Activated CD4-positive, alpha-beta T cell treated with anti-CD3 and anti-CD28 coated beads for 36 hours (primary cell): ENCODE measurements around the gene IMPG1. TPM values are rescaled to one million over a fixed set of nuclear protein-coding genes. Genes with fewer than 3 reads are reported as not detected.

Experiments
- ATAC-seq: fragments of 200-7000 bp; cut with Tn5 transposase; one replicate; pipeline ENCODE4 v1.10.0; 2021; ENCODE audit warnings: mild to moderate bottlenecking, moderate library complexity
- CTCF ChIA-PET: fragments of 350-600 bp; sonication (Branson Sonifier 250); formaldehyde crosslinking; loops from one replicate; lab custom pipeline; 2021; ENCODE audit warnings: antibody characterized with exemption; lab: Charles Lee
- POLR2A ChIA-PET: fragments of 350-600 bp; sonication (Branson Sonifier 250); formaldehyde crosslinking; loops from one replicate; lab custom pipeline; 2021; ENCODE audit warnings: antibody characterized with exemption, inconsistent platforms; lab: Charles Lee
- DNase-seq: peaks from one replicate; pipeline ENCODE4 v3.0.0-alpha.2; 2020
- H3K27ac Mint-ChIP-seq: one replicate; pipeline ENCODE4 v1.8.0; 2021; ENCODE audit warnings: mixed read lengths
- H3K27me3 Mint-ChIP-seq: one replicate; pipeline ENCODE4 v1.8.0; 2021; ENCODE audit warnings: mixed read lengths
- H3K36me3 Mint-ChIP-seq: one replicate; pipeline ENCODE4 v1.8.0; 2021; ENCODE audit warnings: low read depth, mixed read lengths
- H3K4me1 Mint-ChIP-seq: one replicate; pipeline ENCODE4 v1.8.0; 2021; ENCODE audit warnings: mixed read lengths
- H3K4me3 Mint-ChIP-seq: one replicate; pipeline ENCODE4 v1.8.0; 2021; ENCODE audit warnings: mild to moderate bottlenecking, moderate library complexity, mixed read lengths
- H3K9me3 Mint-ChIP-seq: one replicate; pipeline ENCODE4 v1.8.0; 2021; ENCODE audit warnings: low read depth, mixed read lengths
- intact Hi-C, 2 experiments: fragments of 100-400 bp; cut with DNase I in 1 of 2; cut with micrococcal nuclease in 1 of 2; formaldehyde crosslinking; loops; one replicate each; pipeline versions ENCODE4 v1.14.2 to v1.15.1; 2022 to 2024; cut with DNase I, micrococcal nuclease
- total RNA-seq, 2 experiments: library from RNA; stranded (reverse); gene quantifications; one replicate each; pipeline ENCODE4 v1.2.3, GENCODE V29; 2021

Gene IMPG1
- total RNA-seq, 2 experiments from 2014 or later = not detected

DNA sequence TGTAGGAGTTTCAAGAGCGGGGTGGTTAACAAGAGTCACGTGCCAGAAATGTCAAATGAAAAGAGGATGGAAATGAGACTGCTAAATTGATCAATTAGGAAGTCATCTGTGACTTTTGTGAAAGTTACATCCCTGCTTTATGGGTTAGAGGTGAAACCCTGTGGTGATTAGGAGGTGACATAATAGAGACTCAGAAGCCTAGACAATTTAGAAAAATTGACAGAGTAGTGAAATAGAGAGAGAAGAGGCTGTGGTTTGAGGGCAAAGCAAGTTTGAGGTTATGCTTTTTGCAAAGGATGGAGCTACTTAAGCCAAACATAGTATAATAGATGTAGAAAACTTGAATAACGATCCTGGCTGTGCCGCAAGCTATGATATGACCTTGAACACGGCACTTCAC is 71.8 kb downstream of the IMPG1 start:
- intact Hi-C loops = loop anchor here in 1 of 2 experiments (1.0 kb wide), 1 partner anchor 38 kb away; no protein-coding TSS in a partner anchor
- ChIA-PET CTCF (interaction anchor here (1.6 kb wide), 1 partner anchor 11 kb away, joined by 3 read pairs; no protein-coding TSS in a partner anchor), POLR2A (no interaction called here)
- DNase-seq = no peak
- H3K27me3 Mint-ChIP-seq = no peaks in the 10 kb centered on the region
- no peak overlapping the region for H3K27ac Mint-ChIP-seq
- no peak for ATAC-seq
- H3K4me1 Mint-ChIP-seq = no peaks in the 10 kb centered on the region
- no peak overlapping the region for H3K4me3 Mint-ChIP-seq
- H3K36me3 Mint-ChIP-seq = no peaks in the 10 kb centered on the region
- no peaks in the 10 kb centered on the region for H3K9me3 Mint-ChIP-seq

DNA sequence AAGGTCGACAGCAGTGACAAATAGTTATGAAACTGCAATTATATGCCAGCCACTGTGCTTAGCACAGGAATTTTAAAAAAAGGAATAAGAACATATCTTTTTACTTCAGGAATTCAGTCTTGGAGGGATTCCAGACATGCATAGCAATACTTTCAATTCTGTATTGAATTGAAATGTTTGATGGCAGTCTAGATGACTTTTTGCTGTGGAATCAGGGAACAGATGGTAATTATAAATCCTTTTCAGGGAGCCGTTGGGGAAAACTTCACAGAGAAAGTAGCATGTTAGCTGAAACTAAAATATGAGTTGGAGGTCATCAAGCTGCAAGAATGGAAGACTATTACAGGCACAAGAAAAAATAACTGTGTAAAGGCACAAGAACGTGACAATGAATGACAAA is 74.8 kb downstream of the IMPG1 start:
- POLR2A ChIA-PET = no interaction called here
- intact Hi-C loops = no loop called here
- no peaks in the 10 kb centered on the region for H3K4me1 Mint-ChIP-seq
- DNase-seq = no peak
- no peaks in the 10 kb centered on the region for H3K9me3 Mint-ChIP-seq
- no peak for ATAC-seq
- H3K4me3 Mint-ChIP-seq = no peak overlapping the region
- H3K27ac Mint-ChIP-seq = no peak overlapping the region
- no peaks in the 10 kb centered on the region for H3K27me3 Mint-ChIP-seq
- H3K36me3 Mint-ChIP-seq = no peaks in the 10 kb centered on the region
- CTCF ChIA-PET = no interaction called here

DNA sequence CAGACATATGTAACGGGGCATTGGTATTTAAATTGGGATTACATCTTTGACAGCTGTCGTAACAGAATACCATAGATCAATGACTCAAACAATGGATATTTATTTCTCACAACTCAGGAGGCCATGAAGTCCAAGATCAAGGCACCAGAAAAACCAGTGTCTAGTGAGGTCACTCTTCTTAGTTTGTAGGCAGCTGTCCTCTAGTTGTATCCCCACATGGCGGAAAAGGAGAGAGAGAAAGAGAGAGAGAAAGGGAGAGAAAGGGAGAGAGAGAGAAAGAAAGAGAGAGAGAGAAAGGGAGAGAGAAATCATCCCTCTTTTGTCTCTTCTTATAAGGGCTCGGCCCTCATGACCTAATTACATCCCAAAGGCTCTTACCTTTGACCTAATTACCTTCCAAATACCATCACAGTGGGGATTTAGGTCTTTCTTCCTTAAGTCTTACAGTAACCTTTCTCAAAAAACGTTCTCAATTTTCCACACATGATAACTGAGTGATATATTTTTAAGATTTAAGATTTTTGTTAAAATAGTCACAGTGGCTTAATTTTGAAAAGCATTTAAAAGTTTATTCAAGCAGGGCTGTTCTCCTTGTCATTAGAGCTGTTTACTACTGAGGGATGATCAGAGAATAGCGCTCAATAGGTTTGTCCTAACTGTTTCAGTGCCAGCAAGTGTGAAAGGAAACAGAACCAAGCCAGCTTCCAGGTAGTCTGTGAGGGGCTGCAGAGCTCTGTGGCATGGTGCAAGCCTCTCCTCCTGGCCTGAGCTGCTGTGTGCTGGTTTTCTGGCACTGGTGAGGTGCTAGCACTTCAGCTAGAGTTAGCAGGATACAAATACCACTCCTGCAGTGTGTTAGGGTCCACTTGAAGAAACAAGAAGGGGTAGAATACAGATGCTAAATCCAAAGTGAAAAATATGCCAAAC is 79.0 kb downstream of the IMPG1 start:
- ChIA-PET POLR2A (no interaction called here), CTCF (no interaction called here)
- no peak for ATAC-seq
- no peaks in the 10 kb centered on the region for H3K27me3 Mint-ChIP-seq
- no peak overlapping the region for H3K4me3 Mint-ChIP-seq
- H3K36me3 Mint-ChIP-seq = no peaks in the 10 kb centered on the region
- H3K27ac Mint-ChIP-seq = no peak overlapping the region
- H3K4me1 Mint-ChIP-seq = no peaks in the 10 kb centered on the region
- no peaks in the 10 kb centered on the region for H3K9me3 Mint-ChIP-seq
- DNase-seq = no peak
- intact Hi-C loops = no loop called here

DNA sequence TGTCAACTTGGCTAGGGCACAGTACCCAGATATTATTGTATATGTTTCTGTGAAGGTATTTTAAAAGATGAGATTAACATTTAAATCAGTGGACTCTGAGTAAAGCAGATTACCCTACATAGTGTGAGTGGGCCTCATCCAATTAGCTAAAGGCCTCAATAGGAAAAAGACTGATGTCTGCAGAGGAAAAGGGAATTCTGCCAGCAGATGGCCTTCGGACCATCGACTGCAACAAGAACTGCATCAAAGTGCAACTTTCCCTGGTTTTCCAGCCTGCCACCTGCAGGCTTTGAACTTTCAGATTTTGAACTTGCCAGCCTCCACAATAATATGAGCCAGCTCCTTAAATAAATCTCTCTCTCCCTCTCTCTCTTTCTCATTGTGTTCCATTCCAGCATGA is 80.5 kb downstream of the IMPG1 start:
- ATAC-seq = no peak
- intact Hi-C loops = no loop called here
- Mint-ChIP-seq H3K9me3 (no peaks in the 10 kb centered on the region), H3K4me1 (no peaks in the 10 kb centered on the region), H3K27ac (no peak overlapping the region), H3K36me3 (no peaks in the 10 kb centered on the region), H3K4me3 (no peak overlapping the region), H3K27me3 (no peaks in the 10 kb centered on the region)
- no peak for DNase-seq
- CTCF ChIA-PET = interaction anchor here (0.8 kb wide), 1 partner anchor 22 kb away, joined by 4 read pairs; no protein-coding TSS in a partner anchor
- POLR2A ChIA-PET = no interaction called here

DNA sequence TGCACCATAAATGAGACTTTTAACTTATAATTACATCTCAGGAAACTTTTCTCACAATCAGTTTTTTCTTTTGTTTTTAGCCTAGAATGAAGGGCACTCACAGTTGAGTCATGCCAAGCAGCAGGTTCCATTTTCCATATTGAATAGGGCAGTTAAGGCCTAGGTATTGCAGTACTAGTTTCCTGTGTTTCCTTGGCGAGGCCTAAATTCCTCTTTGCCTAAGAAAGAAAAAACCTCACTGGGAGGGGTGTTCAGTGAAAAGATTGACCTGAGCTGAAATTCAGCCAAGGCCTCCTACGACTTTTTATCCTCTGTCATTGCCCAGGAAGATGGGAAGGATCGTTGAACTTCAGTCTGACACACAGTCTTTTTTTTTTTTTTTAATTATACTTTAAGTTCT is 85.5 kb downstream of the IMPG1 start:
- H3K36me3 Mint-ChIP-seq = no peaks in the 10 kb centered on the region
- intact Hi-C loops = no loop called here
- no peaks in the 10 kb centered on the region for H3K9me3 Mint-ChIP-seq
- no peaks in the 10 kb centered on the region for H3K27me3 Mint-ChIP-seq
- ATAC-seq = no peak
- no peak overlapping the region for H3K27ac Mint-ChIP-seq
- H3K4me3 Mint-ChIP-seq = no peak overlapping the region
- DNase-seq = no peak
- CTCF ChIA-PET = no interaction called here
- no peaks in the 10 kb centered on the region for H3K4me1 Mint-ChIP-seq
- POLR2A ChIA-PET = interaction anchor here (0.6 kb wide), 1 partner anchor 588 kb away, joined by 7 read pairs; no protein-coding TSS in a partner anchor

DNA sequence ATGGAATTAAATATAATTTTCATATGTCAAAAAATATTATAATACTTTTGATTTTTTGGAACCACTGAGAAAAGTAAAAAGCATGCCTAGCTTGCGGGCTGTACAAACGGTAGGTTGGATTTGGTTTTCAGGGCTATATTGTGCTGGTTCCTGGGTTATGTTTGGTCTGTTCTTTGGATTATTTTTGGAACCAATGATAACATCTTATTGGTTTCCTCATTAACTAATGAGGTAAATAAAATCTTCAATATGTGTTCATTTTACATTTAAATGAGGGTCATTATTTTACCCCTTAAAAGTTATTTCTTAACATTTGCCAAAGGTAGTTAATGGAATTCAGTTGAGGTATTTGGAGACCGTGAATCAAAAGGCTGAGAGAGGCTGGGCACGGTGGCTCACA is 96.6 kb downstream of the IMPG1 start:
- H3K4me3 Mint-ChIP-seq = no peak overlapping the region
- CTCF ChIA-PET = no interaction called here
- H3K9me3 Mint-ChIP-seq = no peaks in the 10 kb centered on the region
- DNase-seq (no peak), ATAC-seq (no peak)
- no peaks in the 10 kb centered on the region for H3K27me3 Mint-ChIP-seq
- no peaks in the 10 kb centered on the region for H3K36me3 Mint-ChIP-seq
- no peak overlapping the region for H3K27ac Mint-ChIP-seq
- no peaks in the 10 kb centered on the region for H3K4me1 Mint-ChIP-seq
- intact Hi-C loops = no loop called here
- POLR2A ChIA-PET = no interaction called here

DNA sequence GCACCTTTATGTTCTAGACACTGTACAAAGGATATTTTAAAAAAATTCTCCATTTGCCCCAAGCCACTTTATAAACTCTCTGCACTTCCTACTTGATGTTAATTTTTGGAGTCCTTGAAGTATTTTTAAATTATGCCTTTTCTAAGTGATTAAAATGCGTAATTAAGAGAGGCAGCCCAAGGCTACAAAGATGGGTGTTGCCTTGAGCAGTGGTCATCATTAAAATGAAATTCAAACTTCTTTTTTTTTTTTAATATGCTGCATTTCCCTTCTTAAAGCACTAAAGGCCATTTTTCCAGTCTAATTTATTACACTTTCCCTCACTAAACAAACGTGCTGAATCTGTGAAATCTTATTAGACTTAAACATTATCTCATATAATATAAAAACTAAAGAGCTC is 102.4 kb downstream of the IMPG1 start:
- Mint-ChIP-seq H3K36me3 (no peaks in the 10 kb centered on the region), H3K27ac (no peak overlapping the region), H3K27me3 (no peaks in the 10 kb centered on the region), H3K4me1 (no peaks in the 10 kb centered on the region), H3K4me3 (no peak overlapping the region), H3K9me3 (no peaks in the 10 kb centered on the region)
- ChIA-PET CTCF (interaction anchor here (0.9 kb wide), 1 partner anchor 22 kb away, joined by 4 read pairs; no protein-coding TSS in a partner anchor), POLR2A (no interaction called here)
- no peak for ATAC-seq
- intact Hi-C loops = no loop called here
- DNase-seq = no peak

DNA sequence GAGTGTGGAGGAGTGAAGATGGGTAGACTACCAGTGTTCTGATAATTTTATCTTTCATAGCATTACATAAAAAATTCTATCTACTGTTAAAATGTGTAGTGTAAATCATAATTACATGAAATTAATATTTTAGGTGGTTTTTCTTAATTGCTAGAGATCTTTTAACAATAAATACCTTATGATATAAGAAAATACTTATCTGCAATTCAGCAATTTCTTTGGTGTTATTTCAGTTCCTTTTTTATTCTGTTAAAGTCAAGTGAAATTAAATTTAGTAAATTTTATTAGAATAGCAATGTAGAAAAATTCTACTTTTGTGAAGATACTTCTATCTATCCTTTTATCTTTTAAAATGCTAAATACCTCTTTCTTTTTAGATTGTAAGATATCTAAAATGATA is 104.3 kb downstream of the IMPG1 start:
- H3K27ac Mint-ChIP-seq = no peak overlapping the region
- no peaks in the 10 kb centered on the region for H3K36me3 Mint-ChIP-seq
- H3K9me3 Mint-ChIP-seq = no peaks in the 10 kb centered on the region
- DNase-seq = no peak
- ChIA-PET CTCF (no interaction called here), POLR2A (no interaction called here)
- no peaks in the 10 kb centered on the region for H3K27me3 Mint-ChIP-seq
- intact Hi-C loops = no loop called here
- no peaks in the 10 kb centered on the region for H3K4me1 Mint-ChIP-seq
- no peak overlapping the region for H3K4me3 Mint-ChIP-seq
- ATAC-seq = no peak

DNA sequence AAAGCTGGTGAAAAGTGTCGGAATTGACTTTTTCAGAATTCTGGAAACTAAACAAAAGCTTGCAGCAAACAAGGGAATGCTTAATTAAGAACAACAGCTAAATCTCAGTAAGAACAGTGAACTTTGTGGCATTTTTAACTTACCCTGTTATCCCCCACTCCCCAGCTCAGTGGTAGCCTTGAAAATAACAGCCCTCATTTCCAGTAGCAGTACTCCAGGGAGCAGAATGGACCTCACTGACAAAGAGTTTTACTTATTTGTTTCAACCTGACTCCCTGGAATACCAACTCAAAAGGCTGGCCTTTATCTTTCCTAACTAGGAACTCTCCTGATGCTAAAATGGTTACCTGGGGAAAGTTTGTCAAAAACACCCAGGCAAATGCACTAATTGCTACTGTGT is 108.9 kb downstream of the IMPG1 start:
- no peaks in the 10 kb centered on the region for H3K27me3 Mint-ChIP-seq
- no peaks in the 10 kb centered on the region for H3K36me3 Mint-ChIP-seq
- DNase-seq (no peak), ATAC-seq (no peak)
- H3K4me1 Mint-ChIP-seq = no peaks in the 10 kb centered on the region
- H3K4me3 Mint-ChIP-seq = no peak overlapping the region
- ChIA-PET POLR2A (no interaction called here), CTCF (no interaction called here)
- no peaks in the 10 kb centered on the region for H3K9me3 Mint-ChIP-seq
- intact Hi-C loops = no loop called here
- H3K27ac Mint-ChIP-seq = no peak overlapping the region

DNA sequence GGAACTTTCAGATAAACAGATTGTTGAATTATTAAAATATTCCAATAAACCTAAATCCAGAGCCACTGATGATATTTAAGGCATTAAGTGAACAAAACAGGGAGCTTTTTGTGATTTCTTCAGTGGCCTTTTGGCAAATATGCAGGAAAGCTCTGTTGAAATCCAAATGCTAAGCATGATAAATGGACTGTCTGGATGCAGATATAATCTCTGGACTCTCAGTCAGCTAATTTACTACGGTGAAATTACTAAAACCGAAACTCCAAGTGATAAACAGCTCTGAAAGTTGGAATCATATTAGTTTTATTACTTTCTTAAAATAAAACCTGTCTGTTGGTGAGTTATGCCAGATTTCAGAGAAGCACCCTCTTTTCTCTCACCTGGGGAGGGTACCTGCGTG is 120.3 kb downstream of the IMPG1 start:
- POLR2A ChIA-PET = no interaction called here
- CTCF ChIA-PET = no interaction called here
- ATAC-seq (no peak), DNase-seq (no peak)
- no peak overlapping the region for H3K4me3 Mint-ChIP-seq
- H3K27me3 Mint-ChIP-seq = no peaks in the 10 kb centered on the region
- H3K4me1 Mint-ChIP-seq = no peaks in the 10 kb centered on the region
- no peaks in the 10 kb centered on the region for H3K36me3 Mint-ChIP-seq
- no peaks in the 10 kb centered on the region for H3K9me3 Mint-ChIP-seq
- H3K27ac Mint-ChIP-seq = no peak overlapping the region
- intact Hi-C loops = no loop called here

DNA sequence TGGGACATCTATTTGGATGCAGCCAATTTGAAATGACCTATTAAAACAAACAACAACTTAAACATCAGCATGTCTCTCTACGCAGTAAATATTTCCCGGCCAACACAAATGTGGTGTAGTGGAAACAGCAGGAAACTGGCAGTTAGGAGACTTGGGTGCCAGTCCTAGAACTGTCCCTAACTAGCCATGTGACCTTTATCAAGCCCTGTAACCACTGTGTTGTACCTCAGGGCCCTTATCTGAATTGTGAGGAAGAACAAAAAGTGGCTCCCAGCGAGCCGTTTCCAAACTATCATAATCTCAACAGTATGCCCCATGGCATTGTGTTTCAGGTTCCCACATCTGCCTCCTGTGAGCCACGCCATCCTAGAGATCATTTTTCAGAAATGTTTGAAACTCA is 124.5 kb downstream of the IMPG1 start:
- CTCF ChIA-PET = no interaction called here
- Mint-ChIP-seq H3K4me3 (no peak overlapping the region), H3K27me3 (no peaks in the 10 kb centered on the region), H3K4me1 (no peaks in the 10 kb centered on the region), H3K36me3 (no peaks in the 10 kb centered on the region), H3K27ac (no peak overlapping the region), H3K9me3 (no peaks in the 10 kb centered on the region)
- POLR2A ChIA-PET = no interaction called here
- ATAC-seq (no peak), DNase-seq (no peak)
- intact Hi-C loops = no loop called here

DNA sequence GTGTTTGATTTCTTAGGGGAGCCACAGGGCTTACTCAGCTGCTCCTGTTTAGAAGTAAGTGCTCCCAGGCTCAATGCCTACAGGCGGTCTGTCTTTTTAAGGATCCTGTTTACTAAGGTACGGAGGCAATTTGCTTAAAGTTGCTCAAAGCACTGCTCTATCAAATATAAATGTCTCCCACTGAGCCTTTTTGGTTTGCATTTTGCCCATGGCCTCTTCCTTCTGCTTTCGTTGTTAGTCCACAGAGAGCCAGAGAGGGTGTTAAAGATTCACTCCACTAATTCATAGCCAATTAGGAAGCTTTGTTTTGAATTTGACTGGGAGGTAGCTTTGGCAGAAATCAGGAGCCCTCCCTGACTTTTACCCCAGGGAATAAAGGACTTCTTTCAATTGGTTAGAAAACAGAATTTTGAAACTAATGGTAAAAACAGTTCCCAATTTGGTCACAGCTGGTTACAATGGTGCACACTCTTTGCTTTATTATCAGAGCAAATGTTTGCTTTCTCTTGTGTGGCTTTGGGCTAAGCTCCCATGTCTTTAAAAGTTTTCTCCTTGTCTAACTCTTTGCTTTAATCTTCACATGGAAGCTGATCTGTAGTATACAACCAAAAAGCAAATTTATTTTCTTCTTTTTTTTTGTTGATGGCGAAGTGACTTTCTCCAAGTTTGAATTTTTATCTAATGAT is 126.2 kb downstream of the IMPG1 start:
- H3K27me3 Mint-ChIP-seq = no peaks in the 10 kb centered on the region
- intact Hi-C loops = no loop called here

More for the DNA sequence above, 126.2 kb downstream of the IMPG1 start:
- POLR2A ChIA-PET = no interaction called here
- Mint-ChIP-seq H3K27ac (no peak overlapping the region), H3K9me3 (no peaks in the 10 kb centered on the region), H3K4me1 (no peaks in the 10 kb centered on the region), H3K36me3 (no peaks in the 10 kb centered on the region), H3K4me3 (no peak overlapping the region)
- no peak for DNase-seq
- no peak for ATAC-seq
- CTCF ChIA-PET = interaction anchor here (0.8 to 1.3 kb wide), 2 partner anchors 11 to 53 kb away, joined by 3 to 5 read pairs; no protein-coding TSS in a partner anchor
